Peyer's patch (tissue), 4 donors: Measurements from ENCODE around the gene MCAT.

ENCODE experiments used
- POLR2A ChIP-seq, 2 donors: fragments of 450-650 bp; IDR thresholded peaks; one replicate each; pipeline ENCODE4 v1.5.1; 2017; ENCODE audit warnings: antibody characterized with exemption in 2 of 2, mild to moderate bottlenecking in 2 of 2, moderate library complexity in 2 of 2
- TF ChIP-seq, protein P1 (sequence below), 6 experiments: fragments of 450-650 bp in 4 of 6; fragments of 200-600 bp in 2 of 6; sonication (generic) in 1 of 6; IDR thresholded peaks; one replicate each; pipeline ENCODE4 v1.5.1; 2017 to 2019; ENCODE audit warnings: antibody characterized with exemption in 6 of 6, mild to moderate bottlenecking in 3 of 6, moderate library complexity in 1 of 6

DNA sequence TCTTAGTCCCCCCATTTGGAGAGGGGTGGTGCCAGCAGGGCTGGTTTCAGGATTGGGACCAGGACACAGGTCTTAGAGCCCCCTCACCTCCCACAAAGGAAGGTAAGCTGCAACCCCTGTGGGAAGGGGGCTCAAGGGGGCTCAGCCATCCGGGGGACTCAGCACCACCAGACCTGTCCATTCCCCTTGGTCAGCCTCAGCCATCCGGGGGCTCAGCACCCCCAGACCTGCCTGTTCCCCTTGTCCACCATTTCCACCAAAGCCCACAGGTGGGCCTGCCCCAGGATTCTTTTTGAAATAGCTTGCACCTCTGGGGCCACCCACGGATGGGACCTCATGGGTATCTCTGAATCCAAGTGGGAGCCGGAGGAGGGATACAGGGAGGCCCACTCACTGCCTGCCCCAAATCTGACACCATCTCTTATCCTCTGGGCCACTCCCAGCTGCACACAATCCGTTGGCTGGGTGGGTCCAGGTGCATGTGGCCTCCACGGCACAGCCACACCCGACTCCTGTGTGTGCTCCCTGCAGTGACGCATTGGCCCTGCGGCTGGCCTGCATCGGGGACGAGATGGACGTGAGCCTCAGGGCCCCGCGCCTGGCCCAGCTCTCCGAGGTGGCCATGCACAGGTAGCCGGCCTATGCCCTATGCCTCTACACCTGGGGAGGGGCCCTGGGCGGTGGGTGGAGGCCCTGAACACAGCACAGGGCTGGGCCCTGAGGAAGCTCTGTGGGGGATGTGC is 15.9 kb downstream of the MCAT start:
- TF ChIP-seq, protein P1, sequence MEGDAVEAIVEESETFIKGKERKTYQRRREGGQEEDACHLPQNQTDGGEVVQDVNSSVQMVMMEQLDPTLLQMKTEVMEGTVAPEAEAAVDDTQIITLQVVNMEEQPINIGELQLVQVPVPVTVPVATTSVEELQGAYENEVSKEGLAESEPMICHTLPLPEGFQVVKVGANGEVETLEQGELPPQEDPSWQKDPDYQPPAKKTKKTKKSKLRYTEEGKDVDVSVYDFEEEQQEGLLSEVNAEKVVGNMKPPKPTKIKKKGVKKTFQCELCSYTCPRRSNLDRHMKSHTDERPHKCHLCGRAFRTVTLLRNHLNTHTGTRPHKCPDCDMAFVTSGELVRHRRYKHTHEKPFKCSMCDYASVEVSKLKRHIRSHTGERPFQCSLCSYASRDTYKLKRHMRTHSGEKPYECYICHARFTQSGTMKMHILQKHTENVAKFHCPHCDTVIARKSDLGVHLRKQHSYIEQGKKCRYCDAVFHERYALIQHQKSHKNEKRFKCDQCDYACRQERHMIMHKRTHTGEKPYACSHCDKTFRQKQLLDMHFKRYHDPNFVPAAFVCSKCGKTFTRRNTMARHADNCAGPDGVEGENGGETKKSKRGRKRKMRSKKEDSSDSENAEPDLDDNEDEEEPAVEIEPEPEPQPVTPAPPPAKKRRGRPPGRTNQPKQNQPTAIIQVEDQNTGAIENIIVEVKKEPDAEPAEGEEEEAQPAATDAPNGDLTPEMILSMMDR (IDR thresholded peaks at IDR 0.05) = no peak
- TF ChIP-seq POLR2A (IDR thresholded peaks at IDR 0.05) = peak; percentile 50
